ENCODE results near the gene GRIN1. TPM values are rescaled to one million over a fixed set of nuclear protein-coding genes. Genes with fewer than 3 reads are reported as not detected.

The GRIN1 gene
- total RNA-seq, 1 donor from 2014 or later, result under 0.01 TPM

- DNase-seq (ENCODE audit: low read depth in 2 of 2), result peak in 1 of 2 donors; percentile 21
Observed at GRCh38 chr9:137163365-137163715, 24.4 kb downstream of the GRIN1 start.

DNA sequence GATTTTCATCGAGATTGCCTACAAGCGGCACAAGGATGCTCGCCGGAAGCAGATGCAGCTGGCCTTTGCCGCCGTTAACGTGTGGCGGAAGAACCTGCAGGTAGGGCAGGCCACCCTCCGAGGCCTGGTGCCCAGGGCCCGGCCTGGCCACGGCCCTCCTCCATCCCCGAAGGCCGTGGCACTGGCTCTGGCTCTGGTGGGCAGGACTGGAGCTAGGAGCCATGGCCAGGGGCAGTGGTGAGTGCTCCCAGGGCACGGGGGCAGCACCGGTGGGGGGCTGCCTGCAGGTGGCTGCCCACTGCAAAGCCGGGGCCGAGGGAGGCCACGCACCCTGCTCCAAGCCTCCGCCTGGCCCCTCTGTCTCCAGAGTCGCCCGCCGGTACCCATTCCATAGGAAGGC lies 24.9 kb downstream of the GRIN1 start:
- DNase-seq (ENCODE audit: low read depth in 2 of 2), result no peak

- no peak for DNase-seq (ENCODE audit: low read depth in 2 of 2)
Observed at GRCh38 chr9:137164370-137165249, 25.7 kb downstream of the GRIN1 start.

DNA sequence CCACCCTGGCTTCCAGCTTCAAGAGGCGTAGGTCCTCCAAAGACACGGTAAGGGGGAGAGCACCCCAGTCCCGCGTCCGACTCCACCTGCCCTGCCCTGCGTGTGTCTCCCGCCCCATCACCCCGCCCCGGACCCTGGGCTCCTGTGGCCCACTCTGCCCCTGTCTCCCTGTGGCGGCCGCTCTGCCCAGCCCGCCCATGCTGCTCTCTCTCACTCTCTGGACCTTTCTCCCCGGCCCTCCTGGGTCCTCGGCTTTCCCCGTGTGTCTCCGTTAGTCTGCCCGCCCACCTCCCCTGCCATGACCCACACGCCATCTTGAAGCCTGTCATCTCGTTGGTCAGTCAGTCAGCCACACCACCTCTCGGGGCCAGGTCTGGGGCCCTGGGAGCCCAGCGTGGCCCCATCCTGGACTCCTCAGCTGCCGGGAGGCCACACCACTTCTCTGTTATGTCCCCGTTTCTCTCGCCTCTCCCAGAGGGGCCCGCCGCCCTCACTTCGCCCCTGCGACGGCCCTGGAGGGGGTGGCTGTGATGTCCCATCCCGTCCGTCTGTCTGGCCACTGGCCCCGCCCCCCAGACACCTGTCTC lies 26.4 kb downstream of the GRIN1 start:
- DNase-seq (ENCODE audit: low read depth in 2 of 2), result no peak

DNA sequence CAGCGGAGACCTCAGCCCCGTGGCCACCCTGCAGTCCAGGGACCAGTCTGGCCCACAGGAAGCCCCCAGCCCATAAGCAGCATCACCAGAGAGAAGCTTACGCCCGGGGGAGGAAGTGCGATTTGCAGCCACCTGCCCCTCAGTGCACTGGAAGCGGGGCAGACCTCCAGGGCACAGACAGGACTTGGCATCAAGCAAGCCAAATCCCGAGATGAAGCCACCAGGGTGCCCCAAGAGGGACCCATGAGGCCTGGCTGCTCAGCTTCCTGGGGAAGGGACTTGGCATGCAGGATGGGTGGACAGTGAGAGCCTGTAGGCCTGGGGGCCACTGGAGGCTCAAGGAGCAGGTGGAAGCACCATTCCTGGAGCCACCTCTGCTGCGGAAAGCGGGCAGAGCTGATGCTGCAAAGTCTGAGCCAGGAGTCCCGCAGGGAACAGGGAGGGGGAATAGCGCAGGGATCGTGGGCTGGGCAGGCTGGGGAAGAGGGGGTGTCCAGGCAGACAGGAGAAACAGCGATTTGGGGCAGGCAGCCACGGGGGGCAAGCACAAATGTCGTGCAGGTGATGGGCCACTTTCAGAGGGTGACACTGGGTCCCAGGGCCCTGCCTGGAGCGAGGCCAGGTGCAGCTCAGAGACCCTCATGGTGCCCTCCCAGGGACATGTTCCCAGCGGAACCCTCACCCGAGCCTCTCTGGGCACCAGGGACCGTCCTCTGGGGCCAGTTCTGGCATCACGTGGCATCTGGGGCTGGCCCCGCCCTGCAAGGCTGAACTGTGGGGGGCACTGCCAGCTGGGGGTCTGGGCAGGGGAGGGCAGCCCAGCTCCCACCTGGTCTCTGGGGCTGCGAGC lies 27.7 kb downstream of the GRIN1 start:
- no peak for DNase-seq (ENCODE audit: low read depth in 2 of 2)

GRCh38 chr9:137167277-137167746 lies 28.4 kb downstream of the GRIN1 start:
- DNase-seq (ENCODE audit: low read depth in 2 of 2), result no peak

- DNase-seq (ENCODE audit: low read depth in 2 of 2), result no peak
Observed at GRCh38 chr9:137167747-137168572, 29.0 kb downstream of the GRIN1 start.

GRCh38 chr9:137168573-137168903 lies 29.6 kb downstream of the GRIN1 start:
- no peak for DNase-seq (ENCODE audit: low read depth in 2 of 2)

GRCh38 chr9:137168904-137169856 lies 30.2 kb downstream of the GRIN1 start:
- DNase-seq (ENCODE audit: low read depth in 2 of 2), result peak; percentile 40 to 72

- DNase-seq (ENCODE audit: low read depth in 2 of 2), result no peak
Observed at GRCh38 chr9:137169896-137170358, 31.0 kb downstream of the GRIN1 start, which contains the start of gene LRRC26. LRRC26 (minus strand) TSS chr9:137170051; CDS start chr9:137169943, 108 bp downstream.

DNA sequence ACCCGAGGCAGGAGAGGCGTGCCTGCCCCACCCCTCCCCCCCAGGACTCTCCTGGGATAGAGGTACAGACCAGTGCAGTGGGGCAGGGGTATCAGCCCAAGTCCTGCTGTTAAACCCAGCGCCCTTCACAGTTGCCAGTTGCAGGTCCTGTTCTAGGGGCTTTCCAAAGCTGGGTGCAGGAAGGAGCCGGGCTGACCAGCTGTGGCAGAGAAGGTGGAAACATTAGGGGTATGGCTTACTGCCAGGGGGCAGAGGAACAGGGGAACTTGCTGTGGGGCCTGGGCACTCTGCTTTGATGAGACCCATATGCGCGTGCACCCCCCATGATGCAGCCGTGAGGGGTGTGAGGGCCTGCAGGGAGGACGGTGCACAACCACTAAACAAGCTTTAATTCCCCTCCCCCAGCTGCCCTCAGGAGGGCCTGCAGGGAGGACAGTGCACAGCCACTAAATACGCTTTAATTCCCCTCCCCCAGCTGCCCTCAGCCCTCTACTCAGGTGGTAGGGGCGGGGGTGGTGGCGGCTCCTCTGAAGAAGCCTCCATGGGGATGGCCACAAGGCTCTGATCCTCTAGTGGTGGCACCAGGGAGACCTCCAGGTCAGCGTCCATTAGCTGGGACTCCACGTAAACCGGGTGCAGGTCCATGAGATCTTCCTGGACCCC lies 31.7 kb downstream of the GRIN1 start:
- DNase-seq (ENCODE audit: low read depth in 2 of 2), result no peak

GRCh38 chr9:137171149-137171900 lies 32.4 kb downstream of the GRIN1 start:
- DNase-seq (ENCODE audit: low read depth in 2 of 2), result no peak

DNA sequence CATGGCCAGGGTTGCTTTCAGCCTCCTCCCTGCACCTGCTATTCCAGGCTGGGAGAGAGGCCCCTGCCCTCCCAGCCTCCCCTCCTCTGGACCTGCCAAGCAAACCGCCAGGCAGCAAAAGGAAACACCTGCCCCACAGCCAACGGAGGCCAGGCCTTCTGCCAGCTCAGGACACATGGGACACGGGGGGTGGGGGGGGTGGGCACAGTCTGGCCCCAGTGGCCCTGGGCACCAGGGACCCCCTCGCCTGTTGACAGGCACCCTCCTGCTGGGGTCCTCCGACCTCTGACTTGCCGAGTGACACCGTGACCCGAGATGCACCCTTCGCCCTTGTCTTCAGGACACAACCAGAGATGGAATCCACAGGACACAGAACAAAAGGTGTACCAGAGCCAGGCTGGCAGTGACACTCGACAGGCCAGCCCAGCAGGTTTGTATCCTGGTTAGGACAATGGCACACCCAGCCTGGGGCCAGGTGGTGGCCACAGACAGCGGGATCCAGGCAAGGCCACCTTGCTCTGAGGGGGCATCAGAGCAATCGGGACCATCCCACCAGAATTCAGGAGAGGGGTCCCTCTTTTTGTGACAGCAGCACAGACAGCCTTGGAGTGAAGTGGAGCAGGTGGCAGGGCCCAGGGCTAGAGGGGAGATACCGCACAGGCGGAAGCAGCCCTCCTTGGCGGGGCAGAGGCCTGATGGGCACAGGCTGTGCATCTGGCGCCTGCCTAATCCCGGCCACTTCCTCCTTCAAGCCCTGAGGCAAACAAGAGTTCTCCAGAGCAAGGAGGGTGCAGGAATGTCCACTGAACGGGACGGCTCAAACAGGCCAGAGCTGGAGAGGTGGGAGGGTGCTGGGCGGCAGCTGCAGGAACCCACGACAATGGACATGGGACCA lies 34.2 kb downstream of the GRIN1 start:
- no peak for DNase-seq (ENCODE audit: low read depth in 2 of 2)

- no peak for DNase-seq (ENCODE audit: low read depth in 2 of 2)
Observed at GRCh38 chr9:137173796-137174664, 35.1 kb downstream of the GRIN1 start.

- no peak for DNase-seq (ENCODE audit: low read depth in 2 of 2)
Observed at GRCh38 chr9:137174722-137175293, 35.9 kb downstream of the GRIN1 start.

DNA sequence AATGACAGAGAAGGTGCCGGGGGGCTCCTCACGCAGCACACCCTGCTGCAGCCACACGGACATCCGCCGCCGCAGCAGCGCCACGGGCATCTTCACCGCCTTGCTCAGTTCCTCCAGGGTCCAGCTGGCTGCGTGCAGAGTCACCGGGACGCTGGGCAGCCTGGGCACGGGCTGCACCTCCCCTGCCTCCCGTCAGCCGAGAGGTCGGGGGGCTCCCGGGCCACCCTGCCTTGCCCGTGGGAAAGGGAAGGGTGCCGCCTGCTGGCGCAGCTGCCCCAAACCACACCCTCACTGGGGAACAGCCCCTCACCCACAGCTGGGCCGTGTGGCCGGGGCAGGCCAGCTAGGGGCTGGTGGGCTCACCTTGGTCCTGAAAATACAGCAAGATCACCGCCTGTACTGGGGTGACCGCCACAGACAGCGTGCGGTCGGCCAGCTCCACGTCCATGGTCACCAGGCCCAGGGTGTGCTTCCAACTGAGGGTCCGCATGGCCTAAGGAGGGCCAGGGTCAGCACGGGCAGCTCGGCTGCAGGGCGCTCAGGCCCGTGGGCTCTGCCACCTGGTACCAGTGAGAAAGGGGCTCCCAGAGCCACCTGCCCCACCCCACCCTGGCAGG lies 36.5 kb downstream of the GRIN1 start:
- no peak for DNase-seq (ENCODE audit: low read depth in 2 of 2)

Data from lung microvascular endothelial cell (primary cell).